Measurements from ENCODE around the gene ARHGAP24.

DNA sequence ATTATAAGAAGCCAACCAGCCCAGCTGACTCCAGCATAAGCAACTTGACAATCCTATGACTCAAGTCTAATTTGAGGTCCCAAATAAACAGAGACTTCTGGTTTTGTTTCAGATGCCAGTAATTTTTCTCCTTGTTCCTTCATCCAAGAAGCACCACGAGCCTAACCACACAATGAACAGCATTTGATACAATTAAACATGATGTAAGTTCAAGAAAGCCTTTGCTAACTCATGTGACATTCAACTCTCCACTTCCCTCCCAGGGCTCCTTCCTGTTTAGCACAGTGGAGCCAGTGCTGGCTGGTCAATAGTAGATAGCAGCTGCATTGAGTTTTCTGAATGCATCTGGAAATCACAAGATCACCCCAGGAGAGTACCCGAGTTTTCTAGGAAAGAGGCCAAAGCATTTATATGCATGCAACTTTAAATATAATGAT is 206.3 kb downstream of the ARHGAP24 start:
- no peak for TF ChIP-seq POLR2A (IDR thresholded peaks at IDR 0.05)
- TF ChIP-seq, protein P1, sequence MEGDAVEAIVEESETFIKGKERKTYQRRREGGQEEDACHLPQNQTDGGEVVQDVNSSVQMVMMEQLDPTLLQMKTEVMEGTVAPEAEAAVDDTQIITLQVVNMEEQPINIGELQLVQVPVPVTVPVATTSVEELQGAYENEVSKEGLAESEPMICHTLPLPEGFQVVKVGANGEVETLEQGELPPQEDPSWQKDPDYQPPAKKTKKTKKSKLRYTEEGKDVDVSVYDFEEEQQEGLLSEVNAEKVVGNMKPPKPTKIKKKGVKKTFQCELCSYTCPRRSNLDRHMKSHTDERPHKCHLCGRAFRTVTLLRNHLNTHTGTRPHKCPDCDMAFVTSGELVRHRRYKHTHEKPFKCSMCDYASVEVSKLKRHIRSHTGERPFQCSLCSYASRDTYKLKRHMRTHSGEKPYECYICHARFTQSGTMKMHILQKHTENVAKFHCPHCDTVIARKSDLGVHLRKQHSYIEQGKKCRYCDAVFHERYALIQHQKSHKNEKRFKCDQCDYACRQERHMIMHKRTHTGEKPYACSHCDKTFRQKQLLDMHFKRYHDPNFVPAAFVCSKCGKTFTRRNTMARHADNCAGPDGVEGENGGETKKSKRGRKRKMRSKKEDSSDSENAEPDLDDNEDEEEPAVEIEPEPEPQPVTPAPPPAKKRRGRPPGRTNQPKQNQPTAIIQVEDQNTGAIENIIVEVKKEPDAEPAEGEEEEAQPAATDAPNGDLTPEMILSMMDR (IDR thresholded peaks at IDR 0.05), result no peak
- TF ChIP-seq POLR2AphosphoS5 (IDR thresholded peaks at IDR 0.05), result peak in 1 of 3 donors; percentile 60

All from breast epithelium (tissue), 3 donors.